Keratinocyte (primary cell): Measurements from ENCODE around the gene EHBP1. TPM values are rescaled to one million over a fixed set of nuclear protein-coding genes. Genes with fewer than 3 reads are reported as not detected.

ENCODE experiments used
- DNase-seq: peaks from one replicate; pipeline ENCODE4 v3.0.0-alpha.2; 2011; ENCODE audit warnings: low read depth, missing footprints, low spot score
- FAIRE-seq: peaks from 2 replicates; lab custom pipeline; 2011; peaks lifted over from hg19 to GRCh38; lab: Jason Lieb, UNC
- H2AFZ ChIP-seq: 2 replicates; pipeline ENCODE4 v1.6.0; 2012; ENCODE audit warnings: low read length, control low read depth, inconsistent platforms; ENCODE audit not compliant: control insufficient read depth
- H3K27ac ChIP-seq: 2 replicates; pipeline ENCODE4 v1.5.1; 2011; ENCODE audit warnings: low read length; ENCODE audit not compliant: control insufficient read depth, insufficient read depth
- H3K27me3 ChIP-seq: 3 replicates; pipeline ENCODE4 v1.6.0; 2011; ENCODE audit warnings: low read length; ENCODE audit not compliant: control insufficient read depth, insufficient read depth; ENCODE audit errors: extremely low read depth
- H3K36me3 ChIP-seq, 2 experiments: 2 replicates in 1 of 2; 3 replicates in 1 of 2; pipeline ENCODE4 v1.5.1; 2011; ENCODE audit warnings: low read length in 2 of 2, mild to moderate bottlenecking in 1 of 2; ENCODE audit not compliant: control insufficient read depth in 2 of 2, insufficient read depth in 2 of 2; ENCODE audit errors: extremely low read depth in 1 of 2
- H3K4me1 ChIP-seq: 3 replicates; pipeline ENCODE4 v1.5.1; 2011; ENCODE audit warnings: low read length; ENCODE audit not compliant: control insufficient read depth, insufficient read depth; ENCODE audit errors: extremely low read depth
- H3K4me2 ChIP-seq: 3 replicates; pipeline ENCODE4 v1.6.0; 2011; ENCODE audit warnings: low read depth, low read length; ENCODE audit not compliant: control insufficient read depth, insufficient read depth; ENCODE audit errors: extremely low read depth
- H3K4me3 ChIP-seq, 3 experiments: fragments of 200-600 bp in 1 of 3; sonication (generic) in 1 of 3; 2 replicates in 2 of 3; 3 replicates in 1 of 3; pipeline ENCODE4 v1.5.1; 2011 to 2016; ENCODE audit warnings: low read length in 3 of 3, mild to moderate bottlenecking in 3 of 3, control low read depth in 2 of 3, inconsistent platforms in 1 of 3, low read depth in 1 of 3, mixed read lengths in 1 of 3, mixed run types in 1 of 3, moderate library complexity in 1 of 3; ENCODE audit not compliant: control insufficient read depth in 2 of 3, insufficient read depth in 2 of 3; ENCODE audit errors: extremely low read depth in 1 of 3
- H3K79me2 ChIP-seq: 2 replicates; pipeline ENCODE4 v1.6.0; 2012; ENCODE audit warnings: low read length; ENCODE audit not compliant: control insufficient read depth, insufficient read depth
- H3K9ac ChIP-seq: 3 replicates; pipeline ENCODE4 v1.6.0; 2011; ENCODE audit warnings: low read length; ENCODE audit not compliant: control insufficient read depth, insufficient read depth; ENCODE audit errors: extremely low read depth
- H3K9me1 ChIP-seq: 3 replicates; pipeline ENCODE4 v1.6.0; 2011; ENCODE audit warnings: low read length; ENCODE audit not compliant: control insufficient read depth, insufficient read depth; ENCODE audit errors: extremely low read depth
- H3K9me3 ChIP-seq: 2 replicates; pipeline ENCODE4 v1.5.1; 2012; ENCODE audit warnings: low read depth, low read length; ENCODE audit not compliant: control insufficient read depth
- H4K20me1 ChIP-seq: 3 replicates; pipeline ENCODE4 v1.6.0; 2011; ENCODE audit warnings: low read length; ENCODE audit not compliant: control insufficient read depth, insufficient read depth; ENCODE audit errors: extremely low read depth
- CTCF ChIP-seq, 3 experiments: IDR thresholded peaks in 1 of 3; conservative IDR thresholded peaks in 1 of 3; optimal IDR thresholded peaks in 1 of 3; 2 replicates in 2 of 3; 3 replicates in 1 of 3; pipeline versions ENCODE3 to v1.5.1; 2011; ENCODE audit warnings: low read length in 3 of 3, mild to moderate bottlenecking in 3 of 3, moderate library complexity in 2 of 3, control low read depth in 1 of 3, inconsistent platforms in 1 of 3; ENCODE audit not compliant: insufficient read depth in 2 of 3; ENCODE audit errors: extremely low read depth in 1 of 3
- EZH2 ChIP-seq: IDR thresholded peaks from one replicate; pipeline ENCODE4 v1.6.1; 2012; ENCODE audit warnings: inconsistent platforms, mild to moderate bottlenecking, low read length, moderate library complexity
- dilution Hi-C: fragments of 300-500 bp; cut with MboI; formaldehyde crosslinking; loops from one replicate; pipeline ENCODE4 v1.7.0; 2020; ENCODE audit warnings: low sequenced_read_pairs; ENCODE audit not compliant: extremely low pct_ligation_motif_present
- polyA plus RNA-seq, 5 experiments: library from polyadenylated mRNA; depleted of rRNA in 3 of 5; stranded (reverse) in 3 of 5; stranded (forward) in 1 of 5; unstranded in 1 of 5; fragments of >200 nt; gene quantifications; 1 replicate in 1 of 5; 2 replicates in 3 of 5; 3 replicates in 1 of 5; pipeline versions ENCODE4 v1.2.1 to v1.2.3, GENCODE V29; 2011 to 2012; ENCODE audit warnings: missing spikeins in 2 of 5, low read depth in 1 of 5, low replicate concordance in 1 of 5

EHBP1 gene
- polyA plus RNA-seq, 1 donor (not counting 4 experiments of a cell fraction or from before 2014, with no cell fraction given) = 59.0 TPM

GRCh38 chr2:62760026-62760425 is 54.5 kb downstream of the EHBP1 start:
- Histone ChIP-seq H2AFZ (no peak overlapping the region), H3K4me3 (no peak overlapping the region), H3K9me1 (no peaks in the 10 kb centered on the region), H3K36me3 (no peaks in the 10 kb centered on the region), H3K4me1 (peaks cover 6% of the 10 kb centered on the region), H4K20me1 (no peaks in the 10 kb centered on the region), H3K9ac (no peak overlapping the region), H3K79me2 (peaks cover 81% of the 10 kb centered on the region), H3K27me3 (no peaks in the 10 kb centered on the region), H3K27ac (no peak overlapping the region), H3K9me3 (no peaks in the 10 kb centered on the region), H3K4me2 (no peak overlapping the region)
- DNase-seq (no peak), FAIRE-seq (no peak)
- dilution Hi-C loops = loop anchor here (10.0 kb wide), 1 partner anchor 55 kb away; the partner anchor contains the start of gene EHBP1
- TF ChIP-seq EZH2 = no peak
- no peak for TF ChIP-seq CTCF (optimal IDR thresholded peaks at IDR 0.05 in 1 of 3, IDR thresholded peaks at IDR 0.05 in 1 of 3, conservative IDR thresholded peaks at IDR 0.05 in 1 of 3; ENCODE audit: extremely low read depth in 1 of 3, insufficient read depth in 2 of 3, low read length in 3 of 3)

- Histone ChIP-seq H3K27me3 (no peaks in the 10 kb centered on the region), H3K4me3 (no peak overlapping the region), H3K27ac (no peak overlapping the region), H3K9me3 (no peaks in the 10 kb centered on the region), H3K79me2 (peaks cover 79% of the 10 kb centered on the region), H3K4me1 (peaks cover 6% of the 10 kb centered on the region), H4K20me1 (no peaks in the 10 kb centered on the region), H3K36me3 (no peaks in the 10 kb centered on the region), H3K9me1 (no peaks in the 10 kb centered on the region), H2AFZ (no peak overlapping the region), H3K9ac (no peak overlapping the region), H3K4me2 (no peak overlapping the region)
- DNase-seq = no peak
- FAIRE-seq = peak; percentile 66
- dilution Hi-C loops = loop anchor here (10.0 kb wide), 1 partner anchor 56 kb away; the partner anchor contains the start of gene EHBP1
- TF ChIP-seq EZH2 (no peak), CTCF (optimal IDR thresholded peaks at IDR 0.05 in 1 of 3, IDR thresholded peaks at IDR 0.05 in 1 of 3, conservative IDR thresholded peaks at IDR 0.05 in 1 of 3; ENCODE audit: extremely low read depth in 1 of 3, insufficient read depth in 2 of 3, low read length in 3 of 3) (no peak)
Measured at GRCh38 chr2:62760555-62760954, 55.0 kb downstream of the EHBP1 start.
